Astrocyte (in vitro differentiated cells and primary cell): Measurements from ENCODE around the gene SLC6A19. TPM values are rescaled to one million over a fixed set of nuclear protein-coding genes. Genes with fewer than 3 reads are reported as not detected.

Experiments used
- DNase-seq: peaks from one replicate; pipeline ENCODE4 v3.0.0-alpha.2; 2010; ENCODE audit warnings: low read depth
- FAIRE-seq: peaks from 2 replicates; lab custom pipeline; 2011; peaks lifted over from hg19 to GRCh38; lab: Jason Lieb, UNC
- H2AFZ ChIP-seq: 2 replicates; pipeline ENCODE4 v1.6.0; 2012; ENCODE audit warnings: low read depth, low read length, inconsistent platforms
- H3K27ac ChIP-seq: 2 replicates; pipeline ENCODE4 v1.5.1; 2011; ENCODE audit warnings: low read depth, low read length, inconsistent platforms
- H3K27me3 ChIP-seq: 2 replicates; pipeline ENCODE4 v1.6.0; 2011; ENCODE audit warnings: low read length, inconsistent platforms; ENCODE audit not compliant: insufficient read depth
- H3K36me3 ChIP-seq: 2 replicates; pipeline ENCODE4 v1.5.1; 2011; ENCODE audit warnings: low read length, inconsistent platforms; ENCODE audit not compliant: insufficient read depth
- H3K4me1 ChIP-seq: 2 replicates; pipeline ENCODE4 v1.5.1; 2011; ENCODE audit warnings: low read length, inconsistent platforms; ENCODE audit not compliant: insufficient read depth
- H3K4me2 ChIP-seq: 2 replicates; pipeline ENCODE4 v1.6.0; 2012; ENCODE audit warnings: low read length, inconsistent platforms
- H3K4me3 ChIP-seq: 2 replicates; pipeline ENCODE4 v1.5.1; 2011; ENCODE audit warnings: low read depth, mild to moderate bottlenecking, low read length, inconsistent platforms; ENCODE audit not compliant: insufficient read depth
- H3K79me2 ChIP-seq: 2 replicates; pipeline ENCODE4 v1.6.0; 2012; ENCODE audit warnings: mild to moderate bottlenecking, low read length, inconsistent platforms; ENCODE audit not compliant: insufficient read depth
- H3K9ac ChIP-seq: 2 replicates; pipeline ENCODE4 v1.6.0; 2012; ENCODE audit warnings: mild to moderate bottlenecking, low read length, inconsistent platforms
- H3K9me3 ChIP-seq: 2 replicates; pipeline ENCODE4 v1.5.1; 2012; ENCODE audit warnings: low read depth, mild to moderate bottlenecking, low read length, inconsistent platforms; ENCODE audit not compliant: insufficient read depth
- H4K20me1 ChIP-seq: 2 replicates; pipeline ENCODE4 v1.6.0; 2012; ENCODE audit warnings: low read length, inconsistent platforms; ENCODE audit not compliant: insufficient read depth
- H3K27ac Mint-ChIP-seq: one replicate; pipeline ENCODE4 v1.8.0; 2021; ENCODE audit warnings: mild to moderate bottlenecking, mixed read lengths; ENCODE audit not compliant: unreplicated experiment
- H3K27me3 Mint-ChIP-seq: one replicate; pipeline ENCODE4 v1.8.0; 2021; ENCODE audit warnings: low read depth, mixed read lengths; ENCODE audit not compliant: unreplicated experiment
- H3K36me3 Mint-ChIP-seq: one replicate; pipeline ENCODE4 v1.8.0; 2021; ENCODE audit warnings: low read depth, mixed read lengths; ENCODE audit not compliant: unreplicated experiment
- H3K4me1 Mint-ChIP-seq: one replicate; pipeline ENCODE4 v1.8.0; 2021; ENCODE audit warnings: low read depth, mixed read lengths; ENCODE audit not compliant: unreplicated experiment
- H3K4me3 Mint-ChIP-seq: one replicate; pipeline ENCODE4 v1.8.0; 2021; ENCODE audit warnings: mild to moderate bottlenecking, moderate library complexity, mixed read lengths; ENCODE audit not compliant: unreplicated experiment
- H3K9me3 Mint-ChIP-seq: one replicate; pipeline ENCODE4 v1.8.0; 2021; ENCODE audit warnings: mild to moderate bottlenecking, mixed read lengths; ENCODE audit not compliant: unreplicated experiment
- CTCF ChIP-seq: IDR thresholded peaks from 2 replicates; pipeline ENCODE4 v1.5.1; 2011; ENCODE audit warnings: low read depth, mild to moderate bottlenecking, inconsistent platforms, low read length, moderate library complexity; ENCODE audit not compliant: insufficient read depth
- EZH2 ChIP-seq: IDR thresholded peaks from 2 replicates; pipeline ENCODE4 v1.6.1; 2012; ENCODE audit warnings: mild to moderate bottlenecking, low read length, inconsistent platforms; ENCODE audit not compliant: insufficient read depth
- total RNA-seq: library from RNA; stranded (reverse); gene quantifications from 2 replicates; pipeline ENCODE4 v1.2.1, GENCODE V29; 2021

The SLC6A19 gene
- total RNA-seq, 1 donor from 2014 or later, result not detected

GRCh38 chr5:1219098-1219767, 17.8 kb downstream of the SLC6A19 start:
- H3K36me3 ChIP-seq, result no peaks in the 10 kb centered on the region
- Mint-ChIP-seq H3K9me3 (peaks cover 9% of the 10 kb centered on the region), H3K27ac (no peak overlapping the region), H3K36me3 (peaks cover 5% of the 10 kb centered on the region), H3K4me1 (no peaks in the 10 kb centered on the region), H3K27me3 (peaks cover 48% of the 10 kb centered on the region), H3K4me3 (no peak overlapping the region)
- no peaks in the 10 kb centered on the region for H3K79me2 ChIP-seq
- no peaks in the 10 kb centered on the region for H3K4me1 ChIP-seq
- H3K9ac ChIP-seq, result no peak overlapping the region
- no peak overlapping the region for H3K4me2 ChIP-seq
- FAIRE-seq, result no peak
- no peaks in the 10 kb centered on the region for H4K20me1 ChIP-seq
- TF ChIP-seq EZH2 (no peak), CTCF (no peak)
- H2AFZ ChIP-seq, result no peak overlapping the region
- no peak overlapping the region for H3K4me3 ChIP-seq
- no peak for DNase-seq
- no peak overlapping the region for H3K27ac ChIP-seq
- H3K27me3 ChIP-seq, result no peaks in the 10 kb centered on the region
- H3K9me3 ChIP-seq, result peaks cover 17% of the 10 kb centered on the region

GRCh38 chr5:1219768-1220100, 18.3 kb downstream of the SLC6A19 start:
- DNase-seq (no peak), FAIRE-seq (no peak)
- Histone ChIP-seq H3K27ac (no peak overlapping the region), H3K4me1 (no peaks in the 10 kb centered on the region), H3K9me3 (peaks cover 17% of the 10 kb centered on the region), H3K79me2 (no peaks in the 10 kb centered on the region), H4K20me1 (no peaks in the 10 kb centered on the region), H3K9ac (no peak overlapping the region), H2AFZ (no peak overlapping the region), H3K36me3 (no peaks in the 10 kb centered on the region), H3K4me2 (no peak overlapping the region), H3K4me3 (no peak overlapping the region), H3K27me3 (no peaks in the 10 kb centered on the region)
- H3K4me3 Mint-ChIP-seq, result no peak overlapping the region
- TF ChIP-seq CTCF (no peak), EZH2 (no peak)
- peaks cover 52% of the 10 kb centered on the region for H3K27me3 Mint-ChIP-seq
- H3K4me1 Mint-ChIP-seq, result no peaks in the 10 kb centered on the region
- peaks cover 9% of the 10 kb centered on the region for H3K9me3 Mint-ChIP-seq
- peaks cover 5% of the 10 kb centered on the region for H3K36me3 Mint-ChIP-seq
- no peak overlapping the region for H3K27ac Mint-ChIP-seq

- no peak overlapping the region for H2AFZ ChIP-seq
- H3K4me3 Mint-ChIP-seq, result no peak overlapping the region
- no peaks in the 10 kb centered on the region for H3K36me3 ChIP-seq
- no peaks in the 10 kb centered on the region for H3K4me1 Mint-ChIP-seq
- H3K27me3 ChIP-seq, result no peaks in the 10 kb centered on the region
- TF ChIP-seq EZH2, result no peak
- no peak for TF ChIP-seq CTCF
- no peak overlapping the region for H3K9ac ChIP-seq
- H3K9me3 ChIP-seq, result peaks cover 16% of the 10 kb centered on the region
- DNase-seq (no peak), FAIRE-seq (no peak)
- H3K27ac ChIP-seq, result no peak overlapping the region
- H3K27me3 Mint-ChIP-seq, result peaks cover 47% of the 10 kb centered on the region
- no peaks in the 10 kb centered on the region for H4K20me1 ChIP-seq
- H3K4me3 ChIP-seq, result no peak overlapping the region
- no peaks in the 10 kb centered on the region for H3K79me2 ChIP-seq
- peaks cover 5% of the 10 kb centered on the region for H3K36me3 Mint-ChIP-seq
- peaks cover 9% of the 10 kb centered on the region for H3K9me3 Mint-ChIP-seq
- H3K27ac Mint-ChIP-seq, result no peak overlapping the region
- no peak overlapping the region for H3K4me2 ChIP-seq
- H3K4me1 ChIP-seq, result no peaks in the 10 kb centered on the region
Observed at GRCh38 chr5:1220351-1220750, 19.0 kb downstream of the SLC6A19 start.
